Endothelial cell of umbilical vein (primary cell): ENCODE measurements around the gene B3GALT4. TPM values are rescaled to one million over a fixed set of nuclear protein-coding genes. Genes with fewer than 3 reads are reported as not detected.

Experiments used
- BruUV-seq: library from RNA; stranded (reverse); fragments of 400-500 nt; replicated peaks from 2 replicates; lab custom pipeline; 2021; lab: Mats Ljungman, UMichigan
- CTCF ChIA-PET: fragments of 300-600, 350-600 bp; sonication (Branson Sonifier 250); formaldehyde crosslinking; loops from one replicate; lab custom pipeline; 2021; ENCODE audit warnings: antibody characterized with exemption, inconsistent platforms; lab: Charles Lee
- POLR2A ChIA-PET: fragments of 300-600, 350-600 bp; sonication (Branson Sonifier 250); formaldehyde crosslinking; loops from one replicate; lab custom pipeline; 2021; ENCODE audit warnings: antibody characterized with exemption, inconsistent platforms; lab: Charles Lee
- DNase-seq: peaks from one replicate; pipeline ENCODE4 v3.0.0-alpha.2; 2011; ENCODE audit warnings: low read depth, low spot score
- FAIRE-seq: peaks from 2 replicates; lab custom pipeline; 2011; peaks lifted over from hg19 to GRCh38; lab: Jason Lieb, UNC
- H2AFZ ChIP-seq: 2 replicates; pipeline ENCODE4 v1.6.0; 2012; ENCODE audit warnings: low read depth, low read length, control low read depth, inconsistent platforms
- H3K27ac ChIP-seq: 2 replicates; pipeline ENCODE4 v1.5.1; 2011; ENCODE audit warnings: low read depth, mild to moderate bottlenecking, control low read depth, low read length, moderate library complexity; ENCODE audit not compliant: insufficient read depth
- H3K27me3 ChIP-seq, 2 experiments: 2 replicates each; pipeline versions ENCODE4 v1.6.0 to v1.6.1; 2011; ENCODE audit warnings: low read length in 2 of 2, mixed read lengths in 1 of 2; ENCODE audit not compliant: control insufficient read depth in 2 of 2, insufficient read depth in 2 of 2
- H3K36me3 ChIP-seq, 2 experiments: 2 replicates in 1 of 2; 3 replicates in 1 of 2; pipeline ENCODE4 v1.5.1; 2011; ENCODE audit warnings: low read length in 2 of 2, mild to moderate bottlenecking in 1 of 2, moderate library complexity in 1 of 2; ENCODE audit not compliant: control insufficient read depth in 2 of 2, insufficient read depth in 2 of 2; ENCODE audit errors: extremely low read depth in 1 of 2
- H3K4me1 ChIP-seq: 3 replicates; pipeline ENCODE4 v1.5.1; 2011; ENCODE audit warnings: mild to moderate bottlenecking, low read length; ENCODE audit not compliant: control insufficient read depth, insufficient read depth; ENCODE audit errors: extremely low read depth
- H3K4me2 ChIP-seq: 2 replicates; pipeline ENCODE4 v1.6.1; 2011; ENCODE audit warnings: low read length, control low read depth, mixed read lengths; ENCODE audit not compliant: insufficient read depth
- H3K4me3 ChIP-seq, 3 experiments: fragments of 200-600 bp in 1 of 3; sonication (generic), shearing (Covaris generic) in 1 of 3; replicated peaks in 1 of 3; 2 replicates each; pipeline ENCODE4 v1.5.1; 2011 to 2016; ENCODE audit warnings: control low read depth in 3 of 3, low read length in 3 of 3, mild to moderate bottlenecking in 2 of 3, inconsistent platforms in 1 of 3, low read depth in 1 of 3, moderate library complexity in 1 of 3; ENCODE audit not compliant: insufficient read depth in 1 of 3
- H3K79me2 ChIP-seq: 2 replicates; pipeline ENCODE4 v1.6.0; 2012; ENCODE audit warnings: low read length, inconsistent platforms; ENCODE audit not compliant: control insufficient read depth, insufficient read depth
- H3K9ac ChIP-seq: replicated peaks from 2 replicates; pipeline ENCODE3; 2011; ENCODE audit warnings: low read length, control low read depth; ENCODE audit not compliant: insufficient read depth; ENCODE audit errors: extremely low read depth
- H3K9me1 ChIP-seq: replicated peaks from 3 replicates; pipeline ENCODE4 v1.6.0; 2011; ENCODE audit warnings: mild to moderate bottlenecking, low read length; ENCODE audit not compliant: control insufficient read depth, insufficient read depth; ENCODE audit errors: extremely low read depth
- H3K9me3 ChIP-seq: replicated peaks from 2 replicates; pipeline ENCODE4 v1.5.1; 2012; ENCODE audit warnings: low read length, inconsistent platforms; ENCODE audit not compliant: control insufficient read depth, insufficient read depth
- H4K20me1 ChIP-seq: replicated peaks from 2 replicates; pipeline ENCODE3; 2011; ENCODE audit warnings: mild to moderate bottlenecking, low read length; ENCODE audit not compliant: control insufficient read depth, insufficient read depth; ENCODE audit errors: extremely low read depth
- CTCF ChIP-seq, 2 donors: IDR thresholded peaks; 1 replicate in 1 of 2; 2 replicates in 1 of 2; pipeline ENCODE4 v1.5.1; 2011; ENCODE audit warnings: low read length in 2 of 2, mild to moderate bottlenecking in 2 of 2, moderate library complexity in 2 of 2, control low read depth in 1 of 2, inconsistent platforms in 1 of 2, low read depth in 1 of 2; ENCODE audit not compliant: insufficient read depth in 1 of 2; ENCODE audit errors: extremely low read depth in 1 of 2
- EZH2 ChIP-seq: IDR thresholded peaks from 2 replicates; pipeline ENCODE4 v1.6.1; 2012; ENCODE audit warnings: borderline replicate concordance, low read depth, mild to moderate bottlenecking, moderate library complexity, low read length, inconsistent platforms; ENCODE audit not compliant: severe bottlenecking
- FOS ChIP-seq: IDR thresholded peaks from 2 replicates; pipeline ENCODE4 v1.6.1; 2011; ENCODE audit warnings: mild to moderate bottlenecking, low read length, moderate library complexity, borderline replicate concordance; ENCODE audit not compliant: insufficient read depth
- GATA2 ChIP-seq: IDR thresholded peaks from 2 replicates; pipeline ENCODE4 v1.7.0; 2011; ENCODE audit warnings: low read depth, mild to moderate bottlenecking, moderate library complexity, mixed read lengths, low read length; ENCODE audit not compliant: insufficient read length, insufficient read depth
- MYC ChIP-seq: IDR thresholded peaks from one replicate; pipeline ENCODE4 v1.6.1; 2011; ENCODE audit warnings: mild to moderate bottlenecking, low read depth, low read length
- POLR2A ChIP-seq: IDR thresholded peaks from 2 replicates; pipeline ENCODE4 v1.6.1; 2012; ENCODE audit warnings: low read depth, mild to moderate bottlenecking, control low read depth, low read length
- POLR2AphosphoS5 ChIP-seq: IDR thresholded peaks from 2 replicates; pipeline ENCODE4 v1.6.1; 2012; ENCODE audit warnings: low read depth, mild to moderate bottlenecking, control low read depth, low read length, moderate library complexity; ENCODE audit not compliant: insufficient read depth
- dilution Hi-C: fragments of 300-500 bp; cut with MboI; formaldehyde crosslinking; loops from one replicate; pipeline ENCODE4 v1.15.0; 2019; ENCODE audit warnings: low sequenced_read_pairs; ENCODE audit not compliant: extremely low pct_ligation_motif_present
- intact Hi-C: fragments of 100-400 bp; cut with micrococcal nuclease; formaldehyde crosslinking; loops from one replicate; pipeline ENCODE4 v1.10.0; 2022
- polyA plus RNA-seq, 4 experiments: library from polyadenylated mRNA; depleted of rRNA in 3 of 4; stranded (reverse) in 3 of 4; unstranded in 1 of 4; fragments of >200 nt; gene quantifications; 2 replicates each; pipeline versions ENCODE4 v1.2.1 to v1.2.3, GENCODE V29; 2011 to 2012; ENCODE audit warnings: missing spikeins in 1 of 4
- total RNA-seq: library from RNA; stranded (reverse); gene quantifications from 2 replicates; pipeline ENCODE4 v1.2.3, GENCODE V29; 2021
- TF ChIP-seq, protein P1 (sequence below): IDR thresholded peaks from 2 replicates; pipeline ENCODE4 v1.6.1; 2011; ENCODE audit not compliant: insufficient read depth, insufficient read length

Gene B3GALT4
- total and polyA plus RNA-seq, 2 donors (not counting 3 experiments of a cell fraction or from before 2014, with no cell fraction given), result 4.5 to 5.6 TPM

DNA sequence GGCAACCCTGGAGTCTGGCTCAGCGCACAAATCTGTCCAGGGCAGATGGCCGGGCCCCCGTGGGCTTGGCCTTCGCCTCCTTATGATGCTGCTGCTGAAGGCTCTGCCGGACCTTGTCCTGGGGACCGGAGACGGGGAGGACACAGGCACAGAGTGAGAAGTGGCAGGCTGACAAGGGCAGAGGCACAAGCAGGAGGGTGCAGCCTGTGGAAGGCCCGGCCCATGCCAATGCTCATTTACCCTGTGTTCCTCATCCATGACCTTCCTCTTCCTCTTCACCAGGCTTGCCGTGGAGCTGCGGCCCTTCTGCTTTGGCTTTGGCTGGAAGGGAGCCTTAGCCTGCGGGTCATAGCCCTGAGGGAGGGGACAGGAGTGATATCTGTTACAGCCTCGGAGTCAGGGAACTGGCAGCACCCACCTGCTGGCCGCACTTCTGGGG, 2.4 kb downstream of the B3GALT4 start:
- Histone ChIP-seq H3K36me3 (peaks cover 3 to 36% of the 10 kb centered on the region in 2 experiments), H3K27me3 (no peaks in the 10 kb centered on the region), H3K4me2 (no peak overlapping the region), H3K9me3 (no peaks in the 10 kb centered on the region), H3K9ac (no peak overlapping the region), H3K79me2 (peaks cover 16% of the 10 kb centered on the region), H3K27ac (no peak overlapping the region), H4K20me1 (no peaks in the 10 kb centered on the region), H2AFZ (no peak overlapping the region), H3K4me3 (no peak overlapping the region), H3K4me1 (peaks cover 25% of the 10 kb centered on the region), H3K9me1 (no peaks in the 10 kb centered on the region)
- intact Hi-C loops (no loop called here), dilution Hi-C loops (no loop called here)
- no peak for FAIRE-seq
- ChIA-PET POLR2A (interaction anchor here (2.3 kb wide), 1 partner anchor 20 kb away, joined by 8 read pairs; no protein-coding TSS in a partner anchor), CTCF (interaction anchor here (1.0 to 4.0 kb wide), 4 partner anchors 10 to 146 kb away, joined by 3 to 39 read pairs (median 6); partner anchors contain the start of genes PFDN6, RGL2 and WDR46)
- BruUV-seq, result TSS peak; percentile 11
- TF ChIP-seq, protein P1, sequence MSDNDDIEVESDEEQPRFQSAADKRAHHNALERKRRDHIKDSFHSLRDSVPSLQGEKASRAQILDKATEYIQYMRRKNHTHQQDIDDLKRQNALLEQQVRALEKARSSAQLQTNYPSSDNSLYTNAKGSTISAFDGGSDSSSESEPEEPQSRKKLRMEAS, result no peak
- TF ChIP-seq FOS (no peak), CTCF (IDR thresholded peaks at IDR 0.05; ENCODE audit: extremely low read depth in 1 of 2, insufficient read depth in 1 of 2, low read depth in 1 of 2, low read length in 2 of 2) (no peak), POLR2AphosphoS5 (no peak), MYC (no peak), POLR2A (no peak), EZH2 (no peak), GATA2 (no peak)
- DNase-seq, result no peak
